Karpas-422 (cell line): Measurements from ENCODE around the gene TMCC2. TPM values are rescaled to one million over a fixed set of nuclear protein-coding genes. Genes with fewer than 3 reads are reported as not detected.

Experiments
- DNase-seq: peaks from one replicate; pipeline ENCODE4 v3.0.0-alpha.2; 2015
- H2AFZ ChIP-seq: fragments of 200-600 bp; sonication (generic); 2 replicates; pipeline ENCODE4 v1.6.1; 2014; ENCODE audit warnings: antibody characterized with exemption, low read length, mixed read lengths
- H3K27ac ChIP-seq: fragments of 200-600 bp; sonication (generic); 2 replicates; pipeline ENCODE4 v1.5.1; 2014; ENCODE audit warnings: mild to moderate bottlenecking, low read length, moderate library complexity
- H3K27me3 ChIP-seq: fragments of 200-600 bp; sonication (generic); 2 replicates; pipeline ENCODE4 v1.6.1; 2014; ENCODE audit warnings: low read length, mixed read lengths
- H3K36me3 ChIP-seq: fragments of 200-600 bp; sonication (generic); 2 replicates; pipeline ENCODE4 v1.6.1; 2014; ENCODE audit warnings: low read length, mixed read lengths; ENCODE audit not compliant: insufficient read depth
- H3K4me1 ChIP-seq: fragments of 200-600 bp; sonication (generic); 2 replicates; pipeline ENCODE4 v1.6.1; 2014; ENCODE audit warnings: mild to moderate bottlenecking, low read length, mixed read lengths
- H3K4me2 ChIP-seq: fragments of 200-600 bp; sonication (generic); 2 replicates; pipeline ENCODE4 v1.6.1; 2014; ENCODE audit warnings: low read length, low read depth, mild to moderate bottlenecking; ENCODE audit not compliant: poor library complexity, severe bottlenecking
- H3K4me3 ChIP-seq: fragments of 200-600 bp; sonication (generic); 2 replicates; pipeline ENCODE4 v1.5.1; 2014; ENCODE audit warnings: mild to moderate bottlenecking, antibody characterized with exemption, low read length, mixed read lengths
- H3K79me2 ChIP-seq: fragments of 200-600 bp; sonication (generic); 2 replicates; pipeline ENCODE4 v1.6.1; 2014; ENCODE audit warnings: mild to moderate bottlenecking, low read length, mixed read lengths
- H3K9ac ChIP-seq: fragments of 200-600 bp; sonication (generic); 2 replicates; pipeline ENCODE4 v1.6.0; 2014; ENCODE audit warnings: low read length
- H3K9me2 ChIP-seq: fragments of 200-600 bp; sonication (generic), shearing (Covaris generic); replicated peaks from 2 replicates; pipeline ENCODE4 v1.6.0; 2014; ENCODE audit warnings: mild to moderate bottlenecking, low read length, moderate library complexity; ENCODE audit not compliant: insufficient read depth
- H3K9me3 ChIP-seq: fragments of 300-700, 200-600 bp; sonication (generic); 2 replicates; pipeline ENCODE4 v1.6.1; 2014; ENCODE audit warnings: low read length, mixed read lengths
- H4K20me1 ChIP-seq: fragments of 200-600 bp; sonication (generic); 2 replicates; pipeline ENCODE4 v1.6.1; 2014; ENCODE audit warnings: mild to moderate bottlenecking, antibody characterized with exemption, low read length, low read depth; ENCODE audit not compliant: insufficient read depth
- total RNA-seq: library from RNA; depleted of rRNA; stranded (reverse); fragments of >200 nt; shearing (Covaris generic); gene quantifications from 2 replicates; pipeline ENCODE4 v1.2.3, GENCODE V29; 2014; ENCODE audit warnings: low replicate concordance

Gene TMCC2
- total RNA-seq, 1 experiment from 2014 or later: 0.89 TPM

DNA sequence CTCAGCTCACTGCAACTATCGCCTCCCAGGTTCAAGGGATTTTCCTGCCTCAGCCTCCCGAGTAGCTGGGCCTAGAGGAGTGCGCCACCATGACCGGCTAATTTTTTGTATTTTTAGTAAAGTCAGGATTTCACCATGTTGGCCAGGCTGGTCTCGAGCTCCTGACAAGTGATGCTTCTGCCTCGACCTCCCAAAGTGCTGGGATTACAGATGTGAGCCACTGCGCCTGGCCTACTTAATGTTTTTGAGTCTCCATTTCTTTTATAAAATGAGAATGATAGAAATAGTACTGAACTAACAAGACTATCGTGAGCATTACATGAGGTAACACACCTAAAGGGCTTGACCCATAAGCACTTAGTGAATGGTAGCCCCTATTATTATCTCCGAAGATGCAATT, 72.4 kb downstream of the TMCC2 start:
- Histone ChIP-seq H3K4me3 (no peak overlapping the region), H3K4me1 (peaks cover 24% of the 10 kb centered on the region), H3K27me3 (no peaks in the 10 kb centered on the region), H2AFZ (no peak overlapping the region), H3K4me2 (no peak overlapping the region), H3K9ac (no peak overlapping the region), H4K20me1 (no peaks in the 10 kb centered on the region), H3K9me3 (no peaks in the 10 kb centered on the region), H3K36me3 (no peaks in the 10 kb centered on the region), H3K79me2 (no peaks in the 10 kb centered on the region), H3K27ac (no peak overlapping the region), H3K9me2 (no peaks in the 10 kb centered on the region)
- no peak for DNase-seq

GRCh38 chr1:205301205-205301821, 73.6 kb downstream of the TMCC2 start:
- H2AFZ ChIP-seq: no peak overlapping the region; the same call in 1 of the 2 replicates
- H3K27ac ChIP-seq: no peak overlapping the region
- DNase-seq: no peak
- H3K4me1 ChIP-seq: peaks cover 24% of the 10 kb centered on the region
- H3K79me2 ChIP-seq: no peaks in the 10 kb centered on the region
- no peaks in the 10 kb centered on the region for H3K9me2 ChIP-seq
- H3K9me3 ChIP-seq: no peaks in the 10 kb centered on the region
- H3K4me2 ChIP-seq: peak overlapping the region; percentile 52
- no peaks in the 10 kb centered on the region for H3K36me3 ChIP-seq
- H4K20me1 ChIP-seq: no peaks in the 10 kb centered on the region
- H3K27me3 ChIP-seq: no peaks in the 10 kb centered on the region
- H3K9ac ChIP-seq: peak overlapping the region; percentile 39
- H3K4me3 ChIP-seq: peak overlapping the region; percentile 35; the same call in 1 of the 2 replicates

- H3K4me1 ChIP-seq: peaks cover 24% of the 10 kb centered on the region
- H3K9me3 ChIP-seq: no peaks in the 10 kb centered on the region
- no peaks in the 10 kb centered on the region for H4K20me1 ChIP-seq
- no peaks in the 10 kb centered on the region for H3K79me2 ChIP-seq
- peak overlapping the region; percentile 39; the same call in 1 of the 2 replicates for H3K9ac ChIP-seq
- H3K9me2 ChIP-seq: no peaks in the 10 kb centered on the region
- H3K4me3 ChIP-seq: no peak overlapping the region
- no peak for DNase-seq
- H3K27ac ChIP-seq: no peak overlapping the region
- H2AFZ ChIP-seq: no peak overlapping the region
- no peaks in the 10 kb centered on the region for H3K36me3 ChIP-seq
- H3K27me3 ChIP-seq: no peaks in the 10 kb centered on the region
- H3K4me2 ChIP-seq: peak overlapping the region; percentile 52
Observed at GRCh38 chr1:205301842-205302588, 74.3 kb downstream of the TMCC2 start.

DNA sequence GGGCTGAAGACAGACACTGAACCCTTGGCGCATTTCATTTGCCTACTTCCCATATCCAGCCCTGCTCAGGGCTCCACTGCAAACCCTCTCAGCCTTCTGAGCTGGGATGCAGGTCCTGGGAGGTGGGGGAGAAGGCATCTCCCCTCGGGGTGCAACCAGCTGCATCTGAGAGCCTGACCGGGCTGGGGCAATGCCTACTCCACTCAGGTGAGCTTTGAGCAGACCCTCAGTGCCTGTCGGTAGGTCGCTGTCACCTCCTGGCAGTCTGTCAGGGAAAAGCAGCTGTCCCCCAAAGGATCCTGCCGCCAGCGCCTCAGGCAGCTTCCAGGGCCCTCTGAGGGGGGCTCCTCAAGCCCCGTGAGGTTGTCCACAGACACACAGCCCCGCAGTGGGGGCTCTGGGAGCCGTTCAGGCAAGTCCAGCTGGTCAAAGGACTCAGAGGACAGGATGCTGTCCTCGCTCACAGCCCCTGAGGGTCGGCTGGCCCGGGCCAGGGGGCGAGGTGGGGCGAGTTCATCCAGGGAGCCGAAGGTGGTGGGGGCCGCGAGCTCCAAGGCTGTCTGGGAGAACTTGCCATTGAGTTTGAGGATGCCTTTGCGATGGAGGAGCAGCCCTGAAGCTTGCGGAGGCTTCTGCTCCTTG, 75.6 kb downstream of the TMCC2 start:
- no peak overlapping the region for H3K4me2 ChIP-seq
- no peak overlapping the region for H2AFZ ChIP-seq
- peaks cover 24% of the 10 kb centered on the region for H3K4me1 ChIP-seq
- H4K20me1 ChIP-seq: no peaks in the 10 kb centered on the region
- no peak overlapping the region for H3K27ac ChIP-seq
- H3K79me2 ChIP-seq: no peaks in the 10 kb centered on the region
- no peaks in the 10 kb centered on the region for H3K9me3 ChIP-seq
- no peaks in the 10 kb centered on the region for H3K9me2 ChIP-seq
- H3K4me3 ChIP-seq: no peak overlapping the region
- H3K9ac ChIP-seq: no peak overlapping the region
- H3K27me3 ChIP-seq: no peaks in the 10 kb centered on the region
- no peak for DNase-seq
- no peaks in the 10 kb centered on the region for H3K36me3 ChIP-seq

GRCh38 chr1:205304046-205304694, 76.4 kb downstream of the TMCC2 start:
- Histone ChIP-seq H3K27ac (no peak overlapping the region), H3K79me2 (no peaks in the 10 kb centered on the region), H3K9ac (no peak overlapping the region), H3K4me3 (no peak overlapping the region), H4K20me1 (no peaks in the 10 kb centered on the region), H3K36me3 (no peaks in the 10 kb centered on the region), H3K9me3 (no peaks in the 10 kb centered on the region), H3K4me1 (peaks cover 20% of the 10 kb centered on the region), H3K9me2 (no peaks in the 10 kb centered on the region), H3K27me3 (no peaks in the 10 kb centered on the region), H3K4me2 (no peak overlapping the region), H2AFZ (no peak overlapping the region)
- DNase-seq: no peak

- no peaks in the 10 kb centered on the region for H3K9me3 ChIP-seq
- H3K79me2 ChIP-seq: no peaks in the 10 kb centered on the region
- no peaks in the 10 kb centered on the region for H4K20me1 ChIP-seq
- H3K4me2 ChIP-seq: no peak overlapping the region
- H3K4me3 ChIP-seq: no peak overlapping the region
- no peaks in the 10 kb centered on the region for H3K27me3 ChIP-seq
- H3K36me3 ChIP-seq: no peaks in the 10 kb centered on the region
- H3K27ac ChIP-seq: no peak overlapping the region
- no peak for DNase-seq
- H3K9me2 ChIP-seq: no peaks in the 10 kb centered on the region
- no peak overlapping the region for H2AFZ ChIP-seq
- no peak overlapping the region for H3K9ac ChIP-seq
- peaks cover 20% of the 10 kb centered on the region for H3K4me1 ChIP-seq
Observed at GRCh38 chr1:205304695-205305070, 76.9 kb downstream of the TMCC2 start.

- no peak for DNase-seq
- peaks cover 5% of the 10 kb centered on the region; the same call in 1 of the 2 replicates for H3K4me1 ChIP-seq
- H3K9me3 ChIP-seq: no peaks in the 10 kb centered on the region
- H3K9me2 ChIP-seq: no peaks in the 10 kb centered on the region
- H4K20me1 ChIP-seq: no peaks in the 10 kb centered on the region
- H3K79me2 ChIP-seq: no peaks in the 10 kb centered on the region
- no peak overlapping the region for H3K4me2 ChIP-seq
- H3K27me3 ChIP-seq: no peaks in the 10 kb centered on the region
- no peak overlapping the region for H3K4me3 ChIP-seq
- no peak overlapping the region for H3K27ac ChIP-seq
- no peak overlapping the region for H2AFZ ChIP-seq
- H3K9ac ChIP-seq: no peak overlapping the region
- no peaks in the 10 kb centered on the region for H3K36me3 ChIP-seq
Observed at GRCh38 chr1:205306929-205307566, 79.3 kb downstream of the TMCC2 start.
